WTC11 (cell line): ENCODE data around the gene CYP19A1. TPM values are rescaled to one million over a fixed set of nuclear protein-coding genes. Genes with fewer than 3 reads are reported as not detected.

Experiments used
- ATAC-seq: fragments of 200-7000 bp; cut with Tn5 transposase; 2 replicates; pipeline ENCODE4 v1.10.0; 2021; ENCODE audit warnings: mild to moderate bottlenecking, moderate library complexity
- CTCF ChIA-PET: fragments of 300-600 bp; sonication (Branson Sonifier 250); formaldehyde crosslinking; loops from one replicate; lab custom pipeline; 2021; ENCODE audit warnings: antibody characterized with exemption; lab: Charles Lee
- POLR2A ChIA-PET: fragments of 350-600 bp; sonication (Branson Sonifier 250); formaldehyde crosslinking; loops from one replicate; lab custom pipeline; 2021; ENCODE audit warnings: antibody characterized with exemption; lab: Charles Lee
- DNase-seq: peaks from one replicate; pipeline ENCODE4 v3.0.0; 2021; ENCODE audit warnings: low spot score
- H3K27ac Mint-ChIP-seq: 2 replicates; pipeline ENCODE4 v1.8.0; 2021; ENCODE audit warnings: mixed read lengths
- H3K27me3 Mint-ChIP-seq: 2 replicates; pipeline ENCODE4 v1.8.0; 2021; ENCODE audit warnings: low read depth, mild to moderate bottlenecking, moderate library complexity, mixed read lengths
- H3K36me3 Mint-ChIP-seq: 2 replicates; pipeline ENCODE4 v1.8.0; 2021; ENCODE audit warnings: mixed read lengths
- H3K4me1 Mint-ChIP-seq: 2 replicates; pipeline ENCODE4 v1.8.0; 2022; ENCODE audit warnings: mixed read lengths
- H3K4me3 Mint-ChIP-seq: 2 replicates; pipeline ENCODE4 v1.8.0; 2021; ENCODE audit warnings: mild to moderate bottlenecking, moderate library complexity, mixed read lengths
- H3K9me3 Mint-ChIP-seq: 2 replicates; pipeline ENCODE4 v1.8.0; 2021; ENCODE audit warnings: mixed read lengths
- FOXJ3 ChIP-seq: sonication (generic); formaldehyde crosslinking; IDR thresholded peaks from 2 replicates; pipeline ENCODE4 v1.9.0; 2021; ENCODE audit warnings: missing genetic modification reagents, mild to moderate bottlenecking, borderline replicate concordance
- FOXK1 ChIP-seq: sonication (generic); formaldehyde crosslinking; IDR thresholded peaks from 2 replicates; pipeline ENCODE4 v1.8.0; 2022; ENCODE audit warnings: mild to moderate bottlenecking, moderate library complexity, missing genetic modification reagents
- FOXP4 ChIP-seq: sonication (generic); formaldehyde crosslinking; IDR thresholded peaks from 2 replicates; pipeline ENCODE4 v1.8.0; 2022; ENCODE audit warnings: mild to moderate bottlenecking, missing genetic modification reagents
- HMGA2 ChIP-seq: fragments of 250-450 bp; sonication (Bioruptor Pico); IDR thresholded peaks from 2 replicates; pipeline ENCODE4 v1.4.0; 2021; ENCODE audit warnings: mild to moderate bottlenecking, moderate library complexity
- JUN ChIP-seq: sonication (generic); formaldehyde crosslinking; IDR thresholded peaks from 2 replicates; pipeline ENCODE4 v1.8.0; 2023; ENCODE audit warnings: mild to moderate bottlenecking, missing genetic modification reagents
- KAT7 ChIP-seq: sonication (generic); formaldehyde crosslinking; IDR thresholded peaks from 2 replicates; pipeline ENCODE4 v1.8.1; 2023; ENCODE audit warnings: missing genetic modification reagents, mild to moderate bottlenecking, borderline replicate concordance
- NFYB ChIP-seq: sonication (generic); formaldehyde crosslinking; conservative IDR thresholded peaks from 2 replicates; pipeline ENCODE4 v1.8.0; 2022; ENCODE audit warnings: low read depth, missing genetic modification reagents
- NR2C2 ChIP-seq: sonication (generic); formaldehyde crosslinking; IDR thresholded peaks from 2 replicates; pipeline ENCODE4 v1.8.0; 2022; ENCODE audit warnings: mild to moderate bottlenecking, missing genetic modification reagents
- NR3C1 ChIP-seq: sonication (generic); formaldehyde crosslinking; conservative IDR thresholded peaks from 2 replicates; pipeline ENCODE4 v1.8.1; 2023; ENCODE audit warnings: low read depth, mild to moderate bottlenecking, missing genetic modification reagents
- SMAD4 ChIP-seq: sonication (generic); formaldehyde crosslinking; IDR thresholded peaks from 2 replicates; pipeline ENCODE4 v1.8.0; 2022; ENCODE audit warnings: mild to moderate bottlenecking, missing genetic modification reagents
- SP1 ChIP-seq: sonication (generic); formaldehyde crosslinking; conservative IDR thresholded peaks from 2 replicates; pipeline ENCODE4 v1.8.1; 2022; ENCODE audit warnings: missing genetic modification reagents
- TP53 ChIP-seq: sonication (generic); formaldehyde crosslinking; IDR thresholded peaks from 2 replicates; pipeline ENCODE4 v1.8.1; 2023; ENCODE audit warnings: mild to moderate bottlenecking, missing genetic modification reagents
- USF2 ChIP-seq: sonication (generic); formaldehyde crosslinking; IDR thresholded peaks from 2 replicates; pipeline ENCODE4 v1.8.1; 2023; ENCODE audit warnings: mild to moderate bottlenecking, missing genetic modification reagents, moderate library complexity
- ZBTB21 ChIP-seq: sonication (generic); formaldehyde crosslinking; IDR thresholded peaks from 2 replicates; pipeline ENCODE4 v1.8.1; 2023; ENCODE audit warnings: mild to moderate bottlenecking, missing genetic modification reagents, borderline replicate concordance
- ZNF317 ChIP-seq: sonication (generic); formaldehyde crosslinking; IDR thresholded peaks from 2 replicates; pipeline ENCODE4 v1.8.1; 2023; ENCODE audit warnings: low read depth, mild to moderate bottlenecking, moderate library complexity, missing genetic modification reagents, borderline replicate concordance
- ZNF416 ChIP-seq: fragments of 250-450 bp; sonication (Bioruptor Pico); IDR thresholded peaks from 2 replicates; pipeline ENCODE4 v1.9.0; 2021; ENCODE audit warnings: mild to moderate bottlenecking, inconsistent platforms
- total RNA-seq: library from RNA; stranded (reverse); gene quantifications from 3 replicates; pipeline ENCODE4 v1.2.3, GENCODE V29; 2021
- TF ChIP-seq, protein P1 (sequence below): fragments of 200-600 bp; IDR thresholded peaks from 2 replicates; pipeline ENCODE4 v1.8.0; 2022; ENCODE audit warnings: antibody characterized with exemption
- TF ChIP-seq, protein P2 (sequence below): sonication (generic); formaldehyde crosslinking; IDR thresholded peaks from 2 replicates; pipeline ENCODE4 v1.8.0; 2022; ENCODE audit warnings: mild to moderate bottlenecking, missing genetic modification reagents

Gene CYP19A1
- total RNA-seq, 1 experiment from 2014 or later: not detected

- DNase-seq (no peak), ATAC-seq (peak; percentile 57)
- no peaks in the 10 kb centered on the region for H3K27me3 Mint-ChIP-seq
- CTCF ChIA-PET: interaction anchor here (0.5 to 2.9 kb wide), 38 partner anchors 8 to 613 kb away, joined by 3 to 103 read pairs (median 7); no protein-coding TSS in a partner anchor
- H3K36me3 Mint-ChIP-seq: no peaks in the 10 kb centered on the region
- POLR2A ChIA-PET: interaction anchor here (1.0 kb wide), 1 partner anchor 29 kb away, joined by 3 read pairs; no protein-coding TSS in a partner anchor
- no peaks in the 10 kb centered on the region for H3K9me3 Mint-ChIP-seq
- TF ChIP-seq ZBTB21 (CRISPR knock-in tag) (no peak), SP1 (no peak), TP53 (CRISPR knock-in tag) (no peak), FOXJ3 (CRISPR knock-in tag) (no peak), KAT7 (CRISPR knock-in tag) (no peak), NR3C1 (CRISPR knock-in tag) (no peak), SMAD4 (CRISPR knock-in tag) (no peak), FOXP4 (CRISPR knock-in tag) (no peak), NFYB (no peak)
- TF ChIP-seq, protein P1, sequence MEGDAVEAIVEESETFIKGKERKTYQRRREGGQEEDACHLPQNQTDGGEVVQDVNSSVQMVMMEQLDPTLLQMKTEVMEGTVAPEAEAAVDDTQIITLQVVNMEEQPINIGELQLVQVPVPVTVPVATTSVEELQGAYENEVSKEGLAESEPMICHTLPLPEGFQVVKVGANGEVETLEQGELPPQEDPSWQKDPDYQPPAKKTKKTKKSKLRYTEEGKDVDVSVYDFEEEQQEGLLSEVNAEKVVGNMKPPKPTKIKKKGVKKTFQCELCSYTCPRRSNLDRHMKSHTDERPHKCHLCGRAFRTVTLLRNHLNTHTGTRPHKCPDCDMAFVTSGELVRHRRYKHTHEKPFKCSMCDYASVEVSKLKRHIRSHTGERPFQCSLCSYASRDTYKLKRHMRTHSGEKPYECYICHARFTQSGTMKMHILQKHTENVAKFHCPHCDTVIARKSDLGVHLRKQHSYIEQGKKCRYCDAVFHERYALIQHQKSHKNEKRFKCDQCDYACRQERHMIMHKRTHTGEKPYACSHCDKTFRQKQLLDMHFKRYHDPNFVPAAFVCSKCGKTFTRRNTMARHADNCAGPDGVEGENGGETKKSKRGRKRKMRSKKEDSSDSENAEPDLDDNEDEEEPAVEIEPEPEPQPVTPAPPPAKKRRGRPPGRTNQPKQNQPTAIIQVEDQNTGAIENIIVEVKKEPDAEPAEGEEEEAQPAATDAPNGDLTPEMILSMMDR: no peak
- H3K4me1 Mint-ChIP-seq: peaks cover 11% of the 10 kb centered on the region
- no peak overlapping the region for H3K4me3 Mint-ChIP-seq
- H3K27ac Mint-ChIP-seq: no peak overlapping the region
Observed at GRCh38 chr15:51163843-51164242, 174.6 kb downstream of the CYP19A1 start.

- Mint-ChIP-seq H3K36me3 (no peaks in the 10 kb centered on the region), H3K27ac (no peak overlapping the region), H3K27me3 (no peaks in the 10 kb centered on the region), H3K9me3 (no peaks in the 10 kb centered on the region), H3K4me1 (peaks cover 11% of the 10 kb centered on the region), H3K4me3 (no peak overlapping the region)
- DNase-seq: peak; percentile 76
- POLR2A ChIA-PET: interaction anchor here (0.5 to 1.0 kb wide), 5 partner anchors 17 to 237 kb away, joined by 3 to 4 read pairs (median 3); no protein-coding TSS in a partner anchor
- TF ChIP-seq KAT7 (CRISPR knock-in tag): no peak
- TF ChIP-seq USF2 (CRISPR knock-in tag): peak; percentile 37; the same call in 1 of the 2 replicates
- TF ChIP-seq ZNF416 (CRISPR knock-in tag): no peak
- no peak for TF ChIP-seq FOXK1 (CRISPR knock-in tag)
- TF ChIP-seq, protein P2, sequence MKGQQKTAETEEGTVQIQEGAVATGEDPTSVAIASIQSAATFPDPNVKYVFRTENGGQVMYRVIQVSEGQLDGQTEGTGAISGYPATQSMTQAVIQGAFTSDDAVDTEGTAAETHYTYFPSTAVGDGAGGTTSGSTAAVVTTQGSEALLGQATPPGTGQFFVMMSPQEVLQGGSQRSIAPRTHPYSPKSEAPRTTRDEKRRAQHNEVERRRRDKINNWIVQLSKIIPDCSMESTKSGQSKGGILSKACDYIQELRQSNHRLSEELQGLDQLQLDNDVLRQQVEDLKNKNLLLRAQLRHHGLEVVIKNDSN: peak; percentile 13; the same call in 1 of the 2 replicates
- TF ChIP-seq NR2C2 (CRISPR knock-in tag): no peak
- TF ChIP-seq ZNF317 (CRISPR knock-in tag): no peak
- no peak for TF ChIP-seq JUN (CRISPR knock-in tag)
- TF ChIP-seq HMGA2 (CRISPR knock-in tag): no peak
- TF ChIP-seq, protein P1: peak; percentile 91
- ATAC-seq: peak; percentile 93
- CTCF ChIA-PET: interaction anchor here (0.5 to 2.9 kb wide), 68 partner anchors 9 to 614 kb away, joined by 3 to 103 read pairs (median 5); partner anchors contain the start of genes LYSMD2 and TNFAIP8L3
Observed at GRCh38 chr15:51162865-51163762, 175.3 kb downstream of the CYP19A1 start.
